ENCODE measurements around the gene THUMPD1.
"Not testable (repeated sequence)": the region's sequence is repeated elsewhere in the genome, so short reads cannot be mapped to it uniquely, and the experiment has no call there.

The THUMPD1 gene

GRCh38 chr16:20741554-20742285, at the start of gene THUMPD1:
Gene THUMPD1, minus strand, starts transcription at chr16:20741818. Its CDS starts 79 bp downstream, at chr16:20741739.
- peak; percentile 95 for DNase-seq

- DNase-seq, result no peak
These were observed 47.5 kb upstream of the THUMPD1 start for GRCh38 chr16:20789130-20789529.

GRCh38 chr16:20784204-20784603, 42.6 kb upstream of the THUMPD1 start:
- no peak for DNase-seq

- no peak for DNase-seq
These were observed 40.9 kb upstream of the THUMPD1 start for GRCh38 chr16:20782470-20782869.

GRCh38 chr16:20781697-20782096, 40.1 kb upstream of the THUMPD1 start:
- no peak for DNase-seq

GRCh38 chr16:20774703-20775362, 33.2 kb upstream of the THUMPD1 start:
- peak; percentile 55 for DNase-seq

- DNase-seq, result no peak
These were observed 32.1 kb upstream of the THUMPD1 start for GRCh38 chr16:20773679-20774078.

GRCh38 chr16:20768818-20769217, 27.2 kb upstream of the THUMPD1 start:
- DNase-seq, result no peak

- no peak for DNase-seq
These were observed 26.5 kb upstream of the THUMPD1 start for GRCh38 chr16:20768121-20768520.

GRCh38 chr16:20767577-20767976, 26.0 kb upstream of the THUMPD1 start:
- DNase-seq, result no peak

GRCh38 chr16:20766294-20766693, 24.7 kb upstream of the THUMPD1 start:
- no peak for DNase-seq

GRCh38 chr16:20765732-20766131, 24.1 kb upstream of the THUMPD1 start:
- DNase-seq, result no peak

- DNase-seq, result not testable (repeated sequence)
These were observed 22.8 kb upstream of the THUMPD1 start for GRCh38 chr16:20764448-20764847.

- no peak for DNase-seq
These were observed 22.0 kb upstream of the THUMPD1 start, which contains the start of gene ACSM3 for GRCh38 chr16:20763461-20764232. Gene ACSM3, plus strand, starts transcription at chr16:20764014. Its CDS starts 6,021 bp downstream, at chr16:20770035.

GRCh38 chr16:20762404-20763123, 20.9 kb upstream of the THUMPD1 start:
- no peak for DNase-seq

GRCh38 chr16:20761175-20761574, 19.6 kb upstream of the THUMPD1 start:
- DNase-seq, result no peak

- DNase-seq, result no peak
These were observed 18.7 kb upstream of the THUMPD1 start for GRCh38 chr16:20760346-20760745.

GRCh38 chr16:20755799-20756198, 14.2 kb upstream of the THUMPD1 start:
- DNase-seq, result not testable (repeated sequence)

GRCh38 chr16:20755238-20755637, 13.6 kb upstream of the THUMPD1 start:
- DNase-seq, result no peak

- DNase-seq, result no peak
These were observed 12.1 kb upstream of the THUMPD1 start for GRCh38 chr16:20753727-20754126.

- DNase-seq, result no peak
These were observed 8.9 kb upstream of the THUMPD1 start for GRCh38 chr16:20750558-20750957.

GRCh38 chr16:20749474-20749873, 7.9 kb upstream of the THUMPD1 start:
- no peak for DNase-seq
